ENCODE data around the gene DGKQ.
"Not testable (repeated sequence)": the region's sequence is repeated elsewhere in the genome, so short reads cannot be mapped to it uniquely, and the experiment has no call there.

Gene DGKQ

GRCh38 chr4:1002631-1003251, 29.4 kb upstream of the DGKQ start:
- FAIRE-seq (no peak), DNase-seq (ENCODE audit: insufficient read length, low spot score) (no peak)
- no peak for TF ChIP-seq POLR2A (IDR thresholded peaks at IDR 0.05; ENCODE audit: low read depth, low read length)

- no peak for DNase-seq (ENCODE audit: insufficient read length, low spot score)
- TF ChIP-seq POLR2A (IDR thresholded peaks at IDR 0.05; ENCODE audit: low read depth, low read length) = no peak
- FAIRE-seq = no peak
Observed at GRCh38 chr4:1002131-1002630, 28.8 kb upstream of the DGKQ start.

- FAIRE-seq = no peak
- TF ChIP-seq POLR2A (IDR thresholded peaks at IDR 0.05; ENCODE audit: low read depth, low read length) = no peak
Observed at GRCh38 chr4:1001561-1002130, 28.3 kb upstream of the DGKQ start.

GRCh38 chr4:1000686-1001260, 27.4 kb upstream of the DGKQ start:
- no peak for DNase-seq (ENCODE audit: insufficient read length, low spot score)
- no peak for FAIRE-seq
- TF ChIP-seq POLR2A (IDR thresholded peaks at IDR 0.05; ENCODE audit: low read depth, low read length) = no peak

More at GRCh38 chr4:1001561-1002130, 28.3 kb upstream of the DGKQ start:
- no peak for DNase-seq (ENCODE audit: insufficient read length, low spot score)

- no peak for DNase-seq (ENCODE audit: insufficient read length, low spot score)
- TF ChIP-seq POLR2A (IDR thresholded peaks at IDR 0.05; ENCODE audit: low read depth, low read length) = no peak
- FAIRE-seq = no peak
Observed at GRCh38 chr4:999882-1000425, 26.6 kb upstream of the DGKQ start.

GRCh38 chr4:999240-999863, 26.0 kb upstream of the DGKQ start:
- FAIRE-seq; DNase-seq (ENCODE audit: insufficient read length, low spot score): not testable (repeated sequence)

- FAIRE-seq = no peak
- DNase-seq (ENCODE audit: insufficient read length, low spot score) = no peak
- no peak for TF ChIP-seq POLR2A (IDR thresholded peaks at IDR 0.05; ENCODE audit: low read depth, low read length)
Observed at GRCh38 chr4:998096-998691, 24.8 kb upstream of the DGKQ start.

- no peak for TF ChIP-seq POLR2A (IDR thresholded peaks at IDR 0.05; ENCODE audit: low read depth, low read length)
- no peak for FAIRE-seq
Observed at GRCh38 chr4:997375-998071, 24.2 kb upstream of the DGKQ start.

GRCh38 chr4:996997-997374, 23.6 kb upstream of the DGKQ start:
- no peak for TF ChIP-seq POLR2A (IDR thresholded peaks at IDR 0.05; ENCODE audit: low read depth, low read length)
- DNase-seq (ENCODE audit: insufficient read length, low spot score) (no peak), FAIRE-seq (no peak)

More at GRCh38 chr4:997375-998071, 24.2 kb upstream of the DGKQ start:
- DNase-seq (ENCODE audit: insufficient read length, low spot score) = no peak

GRCh38 chr4:996030-996996, 22.9 kb upstream of the DGKQ start:
- TF ChIP-seq POLR2A (IDR thresholded peaks at IDR 0.05; ENCODE audit: low read depth, low read length) = no peak
- FAIRE-seq = no peak
- no peak for DNase-seq (ENCODE audit: insufficient read length, low spot score)

GRCh38 chr4:995311-996026, 22.1 kb upstream of the DGKQ start:
- FAIRE-seq = no peak
- DNase-seq (ENCODE audit: insufficient read length, low spot score) = no peak
- no peak for TF ChIP-seq POLR2A (IDR thresholded peaks at IDR 0.05; ENCODE audit: low read depth, low read length)
